NCI-H446 treated with DMSO at 0.1 percent for 48 hours (cell line): ENCODE data around the gene AJAP1.
"Not testable (repeated sequence)": the region's sequence is repeated elsewhere in the genome, so short reads cannot be mapped to it uniquely, and the experiment has no call there.

ENCODE experiments used
- DNase-seq: peaks from one replicate; lab custom pipeline; 2025; lab: John Stamatoyannopoulos, UW

The AJAP1 gene, protein sequence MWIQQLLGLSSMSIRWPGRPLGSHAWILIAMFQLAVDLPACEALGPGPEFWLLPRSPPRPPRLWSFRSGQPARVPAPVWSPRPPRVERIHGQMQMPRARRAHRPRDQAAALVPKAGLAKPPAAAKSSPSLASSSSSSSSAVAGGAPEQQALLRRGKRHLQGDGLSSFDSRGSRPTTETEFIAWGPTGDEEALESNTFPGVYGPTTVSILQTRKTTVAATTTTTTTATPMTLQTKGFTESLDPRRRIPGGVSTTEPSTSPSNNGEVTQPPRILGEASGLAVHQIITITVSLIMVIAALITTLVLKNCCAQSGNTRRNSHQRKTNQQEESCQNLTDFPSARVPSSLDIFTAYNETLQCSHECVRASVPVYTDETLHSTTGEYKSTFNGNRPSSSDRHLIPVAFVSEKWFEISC

DNA sequence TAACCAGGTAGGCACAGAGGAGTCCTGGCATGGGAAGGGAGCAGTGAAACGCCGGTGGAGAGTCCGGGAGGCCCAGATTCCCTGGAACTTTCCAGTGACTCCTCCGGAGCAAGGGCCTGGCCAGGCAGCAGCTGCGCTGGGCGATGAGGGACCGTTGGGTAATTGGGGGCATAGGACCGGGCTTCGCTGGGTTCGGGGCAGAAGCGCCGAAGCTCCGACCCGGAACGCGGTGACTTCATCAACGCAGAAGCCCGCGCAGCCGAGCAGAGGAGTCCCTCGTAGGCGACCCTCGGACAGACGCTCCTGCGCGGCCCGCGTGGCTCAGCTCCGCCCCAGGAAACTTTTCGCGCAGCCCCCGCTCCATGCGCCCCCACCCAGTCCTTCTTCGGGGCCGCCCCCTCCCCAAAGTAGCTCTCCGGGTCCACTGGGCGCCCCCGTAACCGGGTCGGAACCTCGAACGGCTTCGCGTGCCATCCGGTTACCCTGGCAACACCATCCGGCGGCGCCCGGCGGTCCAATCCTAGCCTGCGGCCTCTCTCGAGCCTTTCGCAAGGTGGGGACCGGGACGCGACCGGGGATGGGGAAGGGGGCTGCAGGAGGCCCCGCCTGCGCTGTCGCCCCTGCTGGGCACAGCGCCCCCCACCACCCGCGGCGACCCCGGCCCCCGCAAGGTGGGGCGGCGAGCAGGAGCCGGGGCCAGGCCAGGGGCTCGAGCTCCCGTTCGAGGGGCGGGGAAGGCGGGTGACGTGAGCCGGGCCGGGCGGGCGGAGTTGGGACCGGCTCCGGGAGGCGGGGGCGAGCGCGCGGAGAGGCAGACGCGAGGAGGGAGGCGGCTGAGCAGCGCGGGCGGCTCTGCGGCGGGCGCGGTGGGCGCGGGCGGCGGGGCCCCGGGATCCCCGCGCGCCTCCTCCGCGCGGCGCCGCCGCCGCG lies at the start of gene AJAP1:
Gene AJAP1, plus strand, starts transcription at position 814 of the 930 bp plus-strand sequence. CDS start 817 bp downstream, outside the sequence.
- no peak for DNase-seq

DNA sequence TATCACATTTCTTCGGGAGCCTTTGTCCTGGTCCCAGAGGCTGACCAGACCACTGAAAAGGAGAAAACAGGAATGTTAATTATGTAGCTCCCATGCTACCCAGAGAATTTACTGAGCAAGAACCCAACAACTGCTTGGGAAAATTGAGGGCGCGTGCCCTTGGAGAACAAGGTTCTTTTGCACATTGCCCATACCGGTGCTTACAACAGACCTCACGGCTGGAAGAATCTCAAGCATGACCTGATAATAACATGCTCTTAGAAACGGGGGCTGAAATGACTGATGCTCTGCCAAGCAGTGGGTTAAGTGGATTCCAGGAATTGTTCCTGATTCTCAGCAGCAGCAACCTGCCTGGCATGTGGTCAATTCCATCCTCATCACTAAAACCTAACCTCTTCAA lies 49.3 kb upstream of the AJAP1 start:
- DNase-seq: no peak

DNA sequence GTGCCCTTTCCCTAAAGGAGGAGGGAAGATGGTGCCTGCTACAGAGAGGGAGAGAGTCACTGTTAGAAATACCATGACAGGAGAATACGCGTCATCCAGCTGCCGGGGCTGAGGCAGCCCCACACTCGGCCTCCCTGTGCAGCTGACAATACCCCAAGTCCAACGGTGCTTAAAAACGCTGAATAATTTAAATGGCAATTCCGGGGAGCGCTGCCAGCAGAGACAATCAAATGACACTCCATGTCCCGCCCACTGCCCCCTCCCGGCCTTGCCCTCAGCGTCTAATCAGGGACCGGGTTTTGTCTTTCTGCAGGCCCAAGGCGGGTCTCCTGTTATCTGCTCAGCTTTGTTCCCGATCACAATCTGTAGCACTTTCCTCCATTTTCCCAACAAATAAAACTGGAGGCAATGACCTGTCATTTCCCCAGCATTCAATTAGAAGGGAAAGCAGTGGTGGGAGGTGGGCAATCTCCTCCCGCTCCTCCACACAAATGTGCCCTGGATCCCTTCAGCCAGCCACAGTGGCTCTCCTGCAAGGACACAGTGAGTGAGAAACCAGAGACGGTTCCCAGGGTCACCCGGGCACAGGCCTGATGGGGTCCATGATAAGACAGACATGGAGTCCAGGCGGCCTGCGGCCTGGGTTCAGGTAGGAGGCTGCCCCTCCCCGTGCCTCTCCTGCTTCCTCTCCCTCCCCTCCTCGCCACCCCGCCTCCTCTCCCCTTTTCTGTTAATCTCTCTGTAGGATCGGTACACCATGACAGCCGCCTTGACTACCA lies 42.7 kb upstream of the AJAP1 start:
- no peak for DNase-seq

DNA sequence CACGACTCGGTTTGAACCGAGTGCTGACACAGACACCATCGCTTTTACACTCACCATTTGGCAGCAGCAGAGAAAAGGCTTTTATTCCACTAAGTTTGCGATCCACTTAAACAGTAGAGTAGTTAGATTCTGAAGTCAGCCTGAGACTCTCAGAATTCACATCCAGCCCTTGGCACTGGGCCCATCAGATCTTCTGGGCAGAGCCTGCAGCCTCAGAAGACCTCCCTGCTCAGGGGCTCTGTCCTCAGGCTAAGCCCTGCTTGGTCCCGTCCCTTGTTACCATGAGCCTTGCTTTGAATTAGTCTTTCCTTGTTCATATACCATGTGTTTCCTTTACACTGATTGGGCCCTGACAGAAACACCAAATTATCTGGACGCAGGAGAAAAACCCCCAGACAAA lies 41.4 kb upstream of the AJAP1 start:
- DNase-seq: no peak

DNA sequence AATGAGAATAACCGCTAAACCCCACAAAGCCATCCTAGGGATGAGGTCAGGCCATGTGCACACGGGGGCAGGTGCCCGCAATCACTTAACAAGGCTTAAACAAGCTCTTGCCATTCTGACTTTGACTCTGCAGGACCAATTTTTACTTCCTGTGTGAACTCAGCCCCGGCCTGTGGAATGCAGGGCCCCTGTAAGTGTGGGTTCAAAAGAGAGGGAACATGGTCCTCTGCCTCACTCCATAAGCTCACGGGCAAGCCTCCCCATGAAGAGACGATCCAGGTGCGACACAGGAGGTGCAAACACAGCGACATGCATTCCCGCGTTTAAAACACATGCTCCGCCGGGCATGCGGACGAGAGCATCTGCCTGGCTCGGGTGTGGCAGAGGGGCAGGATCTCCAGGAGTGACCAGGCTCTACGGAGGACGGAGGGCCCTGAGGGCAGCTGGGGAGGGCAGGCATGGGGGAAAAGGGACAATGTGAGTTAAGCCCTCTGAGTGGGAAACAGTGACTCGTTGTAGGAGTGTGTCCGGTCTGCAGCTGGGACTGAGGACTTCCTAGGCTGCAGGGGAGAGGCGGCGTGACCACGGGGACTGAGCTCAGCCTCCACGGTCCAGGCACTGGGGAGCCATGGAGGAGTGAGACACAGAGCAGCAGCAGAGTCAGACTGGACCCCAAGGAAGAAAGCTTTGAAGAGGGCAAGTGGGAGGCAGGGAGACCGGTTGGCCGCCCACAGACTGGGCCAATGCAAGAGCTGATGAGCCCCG lies 40.6 kb upstream of the AJAP1 start:
- DNase-seq: no peak

- DNase-seq: no peak
These were observed 39.9 kb upstream of the AJAP1 start for GRCh38 chr1:4614371-4615137.

DNA sequence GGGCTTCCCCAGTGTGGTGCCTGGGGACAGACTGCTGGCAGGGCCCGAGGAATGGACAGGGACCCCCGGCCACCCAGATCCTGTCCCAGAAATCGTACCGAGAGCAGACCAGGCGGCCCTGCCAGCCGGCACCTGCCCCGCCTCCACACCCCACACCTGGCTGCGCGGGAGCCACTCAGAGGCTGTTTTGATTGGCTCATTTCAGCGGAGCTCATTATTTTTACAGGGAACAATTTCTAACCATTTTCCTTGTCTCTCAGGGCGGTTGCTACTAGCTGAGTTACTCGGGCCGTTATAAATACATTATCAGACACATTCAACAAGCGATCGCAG lies 39.3 kb upstream of the AJAP1 start:
- no peak for DNase-seq

DNA sequence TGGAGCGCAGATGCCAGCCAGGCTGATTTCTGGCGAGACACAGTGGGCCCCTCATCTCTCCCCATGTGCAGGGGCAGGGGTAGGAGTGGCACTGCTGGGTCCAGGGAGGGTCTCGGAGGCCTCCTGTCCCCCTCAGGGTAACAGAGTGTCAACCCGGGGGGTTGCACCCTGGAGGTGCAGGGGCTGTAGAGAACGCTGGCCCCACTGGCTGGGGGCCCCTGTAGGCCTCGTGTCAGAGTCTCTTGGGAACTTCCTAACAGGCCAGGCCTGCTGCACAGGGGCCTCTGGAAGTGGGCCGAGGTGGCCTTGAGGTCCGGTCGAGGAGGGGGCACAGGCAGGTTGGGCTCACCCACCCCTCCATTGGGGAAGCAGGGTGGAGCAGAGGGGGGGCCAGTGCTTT lies 38.9 kb upstream of the AJAP1 start:
- DNase-seq: no peak

- no peak for DNase-seq
These were observed 37.5 kb upstream of the AJAP1 start for GRCh38 chr1:4616831-4617465.

DNA sequence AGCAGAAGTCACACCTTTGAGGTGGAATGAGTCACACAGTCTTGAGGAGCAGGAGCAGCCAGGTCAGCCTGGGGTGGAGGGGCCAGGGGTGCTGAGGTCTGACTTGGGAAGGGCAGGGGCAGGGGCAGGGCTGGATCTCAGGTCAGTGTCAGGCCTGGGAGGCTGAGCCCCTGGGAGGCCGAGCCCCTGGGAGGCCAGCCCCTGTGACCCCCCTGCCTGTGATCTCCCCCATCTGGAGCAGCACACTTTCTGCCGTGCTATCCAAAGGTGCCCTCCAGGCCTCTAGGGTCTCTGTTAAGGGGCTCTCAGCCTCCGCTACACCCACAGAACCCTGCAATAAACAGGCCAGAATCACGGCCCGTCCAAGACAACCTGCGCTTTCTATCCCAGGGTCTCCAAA lies 36.9 kb upstream of the AJAP1 start:
- no peak for DNase-seq

DNA sequence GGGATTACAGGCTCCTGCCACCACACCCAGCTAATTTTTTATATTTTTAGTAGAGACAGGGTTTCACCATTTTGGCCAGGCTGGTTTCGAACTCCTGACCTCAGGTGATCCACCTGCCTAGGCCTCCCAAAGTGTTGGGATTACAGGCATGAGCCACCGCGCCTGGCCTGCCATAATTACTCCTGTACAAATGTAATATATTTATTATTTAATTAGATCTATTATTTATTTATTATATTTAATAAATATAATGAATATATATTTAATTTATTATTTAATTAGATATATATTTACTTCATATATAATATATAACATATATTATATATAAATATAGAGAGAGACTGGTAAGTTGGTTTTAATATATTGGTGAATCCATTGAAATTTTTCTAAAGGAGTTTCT lies 35.6 kb upstream of the AJAP1 start:
- DNase-seq: not testable (repeated sequence)

DNA sequence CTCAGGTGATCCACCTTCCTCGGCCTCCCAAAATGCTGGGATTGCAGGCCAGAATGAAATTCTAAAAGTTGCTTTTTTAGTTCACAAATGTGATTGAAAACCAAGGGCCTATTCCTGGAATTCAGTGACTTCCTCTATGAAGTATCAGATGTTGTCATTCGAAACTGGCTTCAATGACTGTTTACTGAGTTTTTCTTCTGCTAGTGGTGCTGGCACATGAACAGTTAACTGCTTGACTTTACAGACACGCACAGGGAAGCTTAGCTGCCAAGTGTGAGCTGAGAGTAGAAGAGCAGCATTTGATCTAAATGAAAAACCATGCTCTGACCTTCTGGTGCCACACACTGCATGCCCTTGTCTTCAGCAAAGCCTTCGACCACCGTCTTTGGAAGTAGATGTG lies 32.8 kb upstream of the AJAP1 start:
- DNase-seq: no peak

- DNase-seq: no peak
These were observed 31.6 kb upstream of the AJAP1 start for GRCh38 chr1:4622821-4623220.

DNA sequence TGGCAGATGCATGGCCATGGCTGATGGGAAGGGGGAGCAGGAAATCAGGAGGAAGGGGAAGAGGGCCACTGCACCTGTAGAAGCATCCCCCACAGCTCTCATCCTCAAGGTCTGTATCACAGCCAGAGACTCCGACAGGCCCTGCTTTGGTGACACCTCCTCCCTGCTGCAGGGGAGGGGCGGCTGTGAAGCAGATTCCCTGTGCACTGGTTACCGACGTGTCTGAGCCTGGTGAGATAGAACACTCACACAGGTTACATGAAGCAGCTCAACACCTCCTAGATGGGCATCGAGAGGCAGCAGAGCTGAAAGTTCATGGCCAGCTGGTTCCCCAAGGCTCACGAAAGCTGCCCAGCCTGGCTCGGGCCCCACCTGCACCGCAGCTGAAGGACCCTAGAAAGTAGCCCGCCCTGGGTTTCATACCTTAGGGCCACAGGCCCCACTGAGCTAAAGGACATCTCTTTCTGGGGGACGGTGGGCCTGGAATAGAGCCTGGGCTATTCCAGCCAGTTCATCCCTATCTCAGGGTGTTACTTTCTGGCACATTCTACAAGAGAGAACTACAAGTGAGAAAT lies 30.2 kb upstream of the AJAP1 start:
- DNase-seq: no peak

DNA sequence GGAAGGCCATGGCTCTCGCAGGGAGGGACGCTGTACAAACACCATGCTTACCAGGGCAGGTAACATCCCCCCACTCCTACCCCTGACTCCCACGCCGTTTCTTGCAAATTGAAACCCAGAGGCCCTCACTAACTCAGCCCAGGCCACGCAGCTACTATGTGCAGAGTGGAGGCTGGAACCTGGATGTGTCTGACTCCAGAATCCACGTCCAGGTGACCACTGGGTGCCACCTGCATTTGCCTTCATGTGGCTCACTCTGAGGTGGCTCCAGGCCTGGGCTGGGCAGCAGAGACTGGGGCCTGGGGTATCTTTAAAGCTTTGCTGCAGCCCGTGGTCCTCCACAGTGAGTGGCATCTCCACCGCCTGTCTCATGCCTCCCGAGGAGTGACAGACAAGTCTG lies 29.6 kb upstream of the AJAP1 start:
- DNase-seq: no peak

DNA sequence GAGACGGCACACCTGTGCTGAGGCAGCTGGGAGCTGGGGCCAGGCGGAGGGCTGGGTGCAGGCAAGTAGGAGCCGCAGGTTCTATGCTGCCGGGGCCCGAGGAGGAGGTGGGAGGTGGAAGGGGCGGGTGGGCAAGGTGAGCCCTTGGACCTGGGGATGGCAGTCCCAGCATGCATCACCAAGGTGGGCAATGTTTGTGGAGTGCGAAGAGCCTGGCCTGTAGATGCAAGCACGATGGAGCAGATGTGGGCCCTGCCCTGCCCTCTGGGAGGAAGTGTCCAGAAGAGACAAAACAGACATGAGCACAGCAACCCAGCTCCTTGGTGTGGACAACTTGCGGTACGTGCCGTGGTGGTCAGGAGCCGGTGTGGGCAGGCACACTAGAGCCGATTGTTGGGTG lies 28.3 kb upstream of the AJAP1 start:
- DNase-seq: no peak

GRCh38 chr1:4626560-4627319 lies 27.7 kb upstream of the AJAP1 start:
- no peak for DNase-seq

GRCh38 chr1:4627353-4627752 lies 27.1 kb upstream of the AJAP1 start:
- no peak for DNase-seq

GRCh38 chr1:4628992-4629391 lies 25.4 kb upstream of the AJAP1 start:
- DNase-seq: no peak
